ENCODE results near the gene MMD.

Gene MMD

DNA sequence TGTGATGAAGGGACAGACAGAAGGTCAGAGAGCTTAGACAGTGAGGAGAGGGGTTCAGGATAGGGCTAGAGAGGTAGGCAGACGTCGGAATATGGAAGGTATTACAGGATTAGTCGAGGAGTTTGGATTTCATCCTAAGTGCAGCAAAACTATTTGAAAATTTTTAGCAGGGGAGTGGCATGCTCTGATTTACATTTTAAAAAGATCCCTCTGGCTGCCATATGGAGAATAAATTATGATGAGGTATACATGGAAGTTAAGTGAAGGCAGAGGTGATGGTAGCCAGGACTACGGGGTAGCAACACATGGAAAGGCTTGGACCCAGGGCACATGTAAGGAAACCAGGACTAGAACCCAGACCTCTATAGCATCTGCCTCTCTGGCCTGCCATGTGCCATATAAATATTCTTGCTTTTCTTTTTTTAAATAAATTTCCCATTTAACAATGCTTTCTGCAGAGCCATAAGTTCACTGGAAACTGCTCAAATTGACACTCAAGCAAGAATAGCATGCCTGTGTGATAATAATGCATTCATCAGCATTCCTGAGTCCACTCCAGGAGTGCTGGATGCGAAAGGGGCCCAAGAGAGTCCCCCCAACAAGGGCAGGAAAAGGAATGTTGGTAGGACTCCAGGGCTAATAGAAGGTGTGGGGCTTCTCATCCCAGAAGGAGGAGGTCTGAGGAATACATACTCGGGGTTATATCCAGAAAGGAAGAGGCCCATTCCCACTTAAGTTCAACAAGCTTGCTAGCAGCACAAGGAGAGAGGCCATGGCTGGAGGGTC lies 78.6 kb downstream of the MMD start:
- DNase-seq (ENCODE audit: extremely low read depth, low read depth), result no peak
- TF ChIP-seq, protein P1, sequence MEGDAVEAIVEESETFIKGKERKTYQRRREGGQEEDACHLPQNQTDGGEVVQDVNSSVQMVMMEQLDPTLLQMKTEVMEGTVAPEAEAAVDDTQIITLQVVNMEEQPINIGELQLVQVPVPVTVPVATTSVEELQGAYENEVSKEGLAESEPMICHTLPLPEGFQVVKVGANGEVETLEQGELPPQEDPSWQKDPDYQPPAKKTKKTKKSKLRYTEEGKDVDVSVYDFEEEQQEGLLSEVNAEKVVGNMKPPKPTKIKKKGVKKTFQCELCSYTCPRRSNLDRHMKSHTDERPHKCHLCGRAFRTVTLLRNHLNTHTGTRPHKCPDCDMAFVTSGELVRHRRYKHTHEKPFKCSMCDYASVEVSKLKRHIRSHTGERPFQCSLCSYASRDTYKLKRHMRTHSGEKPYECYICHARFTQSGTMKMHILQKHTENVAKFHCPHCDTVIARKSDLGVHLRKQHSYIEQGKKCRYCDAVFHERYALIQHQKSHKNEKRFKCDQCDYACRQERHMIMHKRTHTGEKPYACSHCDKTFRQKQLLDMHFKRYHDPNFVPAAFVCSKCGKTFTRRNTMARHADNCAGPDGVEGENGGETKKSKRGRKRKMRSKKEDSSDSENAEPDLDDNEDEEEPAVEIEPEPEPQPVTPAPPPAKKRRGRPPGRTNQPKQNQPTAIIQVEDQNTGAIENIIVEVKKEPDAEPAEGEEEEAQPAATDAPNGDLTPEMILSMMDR (IDR thresholded peaks at IDR 0.05; ENCODE audit: low read depth, low read length), result no peak

Measured in AG09319 (cell line).